AG04449 (cell line): ENCODE measurements around the gene PLCL1.

ENCODE experiments used
- CTCF ChIA-PET: fragments of 350-600 bp; formaldehyde crosslinking; extraction: SDS; loops from one replicate; lab custom pipeline; 2021; ENCODE audit warnings: antibody characterized with exemption; lab: Yijun Ruan, JAX
- POLR2A ChIA-PET: fragments of 400-600, 350-600 bp; formaldehyde crosslinking; extraction: SDS; loops from one replicate; lab custom pipeline; 2020; ENCODE audit warnings: antibody characterized with exemption, inconsistent platforms; lab: Yijun Ruan, JAX
- DNase-seq: peaks from one replicate; pipeline ENCODE4 v3.0.0-alpha.2; 2010; ENCODE audit warnings: low read depth, low spot score
- H3K4me3 ChIP-seq: 2 replicates; pipeline ENCODE4 v1.5.1; 2011; ENCODE audit warnings: low read depth, mild to moderate bottlenecking, control low read depth, low read length
- CTCF ChIP-seq: IDR thresholded peaks from one replicate; pipeline ENCODE4 v1.5.1; 2011; ENCODE audit warnings: mild to moderate bottlenecking, moderate library complexity, low read length, control low read depth, inconsistent platforms; ENCODE audit not compliant: insufficient read depth; ENCODE audit errors: missing control alignments

Gene PLCL1

GRCh38 chr2:198055716-198056115 is 251.3 kb downstream of the PLCL1 start:
- H3K4me3 ChIP-seq: no peak overlapping the region
- ChIA-PET POLR2A (no interaction called here), CTCF (interaction anchor here (1.1 to 2.0 kb wide), 3 partner anchors 72 to 255 kb away, joined by 3 to 6 read pairs (median 6); no protein-coding TSS in a partner anchor)
- TF ChIP-seq CTCF: no peak
- no peak for DNase-seq

GRCh38 chr2:198056836-198057235 is 252.4 kb downstream of the PLCL1 start:
- H3K4me3 ChIP-seq: no peak overlapping the region
- POLR2A ChIA-PET: no interaction called here
- CTCF ChIA-PET: interaction anchor here (0.6 to 2.0 kb wide), 3 partner anchors 71 to 253 kb away, joined by 3 to 6 read pairs (median 6); partner anchors contain the start of gene PLCL1
- no peak for DNase-seq
- no peak for TF ChIP-seq CTCF

GRCh38 chr2:198059800-198060199 is 255.4 kb downstream of the PLCL1 start:
- no peak for TF ChIP-seq CTCF
- H3K4me3 ChIP-seq: no peak overlapping the region
- DNase-seq: no peak
- ChIA-PET CTCF (no interaction called here), POLR2A (no interaction called here)

- DNase-seq: no peak
- ChIA-PET CTCF (no interaction called here), POLR2A (no interaction called here)
- TF ChIP-seq CTCF: no peak
- no peak overlapping the region for H3K4me3 ChIP-seq
Measured at GRCh38 chr2:198060277-198060676, 255.9 kb downstream of the PLCL1 start.

GRCh38 chr2:198062826-198063225 is 258.4 kb downstream of the PLCL1 start:
- no peak for DNase-seq
- TF ChIP-seq CTCF: no peak
- CTCF ChIA-PET: interaction anchor here (1.7 kb wide), 1 partner anchor 250 kb away, joined by 6 read pairs; no protein-coding TSS in a partner anchor
- no peak overlapping the region for H3K4me3 ChIP-seq
- POLR2A ChIA-PET: no interaction called here

- CTCF ChIA-PET: interaction anchor here (1.7 kb wide), 1 partner anchor 250 kb away, joined by 6 read pairs; no protein-coding TSS in a partner anchor
- DNase-seq: no peak
- POLR2A ChIA-PET: no interaction called here
- TF ChIP-seq CTCF: no peak
- H3K4me3 ChIP-seq: no peak overlapping the region
Measured at GRCh38 chr2:198063242-198063641, 258.8 kb downstream of the PLCL1 start.
